Medulla oblongata (tissue), 1 donor: ENCODE results near the gene SERPINB6.
A peak's percentile ranks its signal among the peaks of the same experiment; 100 is the strongest.
"Not testable (repeated sequence)": the region's sequence is repeated elsewhere in the genome, so short reads cannot be mapped to it uniquely, and the experiment has no call there.

ENCODE experiments used
- DNase-seq: peaks from one replicate; pipeline ENCODE4 v3.0.0-alpha.2; 2015; ENCODE audit errors: extremely low spot score

Gene SERPINB6

DNA sequence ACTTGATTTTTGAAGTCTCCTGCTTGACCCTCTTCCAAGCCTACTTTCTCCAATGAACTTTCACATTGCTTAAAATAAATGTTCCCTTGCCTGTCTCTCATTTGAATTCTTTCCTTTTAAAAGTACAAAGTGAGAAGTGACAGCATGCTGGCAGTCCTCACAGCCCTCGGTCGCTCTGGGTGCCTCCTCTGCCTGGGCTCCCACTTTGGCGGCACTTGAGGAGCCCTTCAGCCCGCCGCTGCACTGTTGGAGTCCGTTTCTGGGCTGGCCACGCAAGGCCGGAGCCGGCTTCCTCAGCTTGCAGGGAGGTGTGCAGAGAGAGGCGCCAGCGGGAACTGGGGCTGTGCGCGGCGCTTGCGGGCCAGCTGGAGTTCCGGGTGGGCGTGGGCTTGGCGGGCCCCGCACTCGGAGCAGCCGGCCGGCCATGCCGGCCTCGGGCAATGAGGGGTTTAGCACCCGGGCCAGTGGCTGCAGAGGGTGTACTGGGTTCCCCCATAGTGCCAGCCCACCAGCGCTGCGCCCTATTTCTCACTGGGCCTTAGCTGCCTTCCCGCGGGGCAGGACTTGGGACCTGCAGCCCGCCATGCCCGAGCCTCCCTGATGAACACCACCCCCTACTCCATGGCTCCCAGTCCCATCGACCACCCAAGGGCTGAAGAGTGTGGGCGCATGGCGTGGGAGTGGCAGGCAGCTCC is 31.9 kb downstream of the SERPINB6 start:
- no peak for DNase-seq

DNA sequence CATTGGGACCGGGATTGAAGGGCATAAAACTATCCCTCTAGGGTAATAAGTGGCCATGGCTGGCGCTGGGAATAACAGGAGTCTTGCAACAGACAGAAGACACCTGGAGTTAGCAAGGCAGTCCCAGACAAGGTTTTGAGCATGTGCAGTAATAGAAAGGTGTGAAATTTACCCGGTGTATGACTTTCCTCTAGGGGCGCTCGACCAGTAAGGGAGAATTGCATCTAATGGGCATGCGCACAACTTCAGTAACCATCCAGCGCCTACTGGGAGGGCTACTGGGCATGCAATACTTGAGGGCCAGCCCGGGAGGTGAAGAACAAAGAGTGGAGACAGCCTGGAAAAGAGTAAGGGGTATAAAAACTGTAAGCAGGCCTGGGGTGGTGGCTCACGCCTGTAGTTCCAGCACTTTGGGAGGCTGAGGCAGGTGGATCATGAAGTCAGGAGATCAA is 32.7 kb downstream of the SERPINB6 start:
- no peak for DNase-seq

DNA sequence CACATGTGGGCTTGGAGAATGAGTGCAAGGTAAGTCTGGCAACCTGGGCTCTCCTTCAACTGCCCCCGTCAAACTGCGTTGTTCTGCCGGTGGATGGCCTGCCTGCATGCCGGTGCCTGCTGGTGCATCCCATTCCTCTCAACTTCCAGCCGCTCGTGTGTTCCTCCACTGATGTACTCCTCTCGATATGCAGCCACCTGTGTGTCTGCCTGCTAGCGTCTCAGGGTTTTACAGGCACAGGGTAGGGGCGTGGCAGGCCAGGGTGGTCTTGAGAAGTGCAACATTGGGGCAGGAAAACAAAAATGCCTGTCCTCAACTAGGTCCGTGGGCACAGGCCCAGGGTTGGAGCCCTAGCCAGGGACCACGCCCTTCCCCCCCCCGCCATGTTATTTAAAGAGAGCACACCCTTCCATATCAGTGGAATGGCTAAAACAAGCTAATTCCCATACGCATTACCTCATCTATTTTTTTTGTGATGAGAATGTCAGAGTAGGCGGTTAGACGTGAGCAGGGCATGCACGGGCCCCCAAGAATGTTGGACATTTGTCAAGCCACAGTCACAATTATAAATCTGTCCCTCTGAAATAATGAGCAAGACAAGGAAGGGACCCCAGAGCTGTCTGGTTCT is 33.2 kb downstream of the SERPINB6 start:
- no peak for DNase-seq

DNA sequence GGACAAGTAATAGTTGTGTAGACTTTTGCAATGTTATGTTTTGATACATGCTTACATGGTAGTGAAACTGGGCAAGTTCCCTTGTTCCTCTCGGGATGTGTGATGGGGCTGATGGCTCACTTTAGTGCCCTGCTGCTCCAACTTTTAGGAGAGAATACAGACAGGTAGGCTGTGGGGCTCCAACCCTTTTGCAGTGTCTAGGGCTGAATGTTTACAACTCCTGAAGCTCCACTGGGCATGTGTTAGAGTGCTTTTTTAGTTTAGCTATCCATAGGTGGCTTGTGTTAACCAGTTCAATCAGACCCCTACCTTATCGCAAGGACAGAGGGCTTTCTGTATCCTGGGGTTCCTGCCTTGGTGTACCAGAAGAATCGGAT is 33.8 kb downstream of the SERPINB6 start:
- no peak for DNase-seq

DNA sequence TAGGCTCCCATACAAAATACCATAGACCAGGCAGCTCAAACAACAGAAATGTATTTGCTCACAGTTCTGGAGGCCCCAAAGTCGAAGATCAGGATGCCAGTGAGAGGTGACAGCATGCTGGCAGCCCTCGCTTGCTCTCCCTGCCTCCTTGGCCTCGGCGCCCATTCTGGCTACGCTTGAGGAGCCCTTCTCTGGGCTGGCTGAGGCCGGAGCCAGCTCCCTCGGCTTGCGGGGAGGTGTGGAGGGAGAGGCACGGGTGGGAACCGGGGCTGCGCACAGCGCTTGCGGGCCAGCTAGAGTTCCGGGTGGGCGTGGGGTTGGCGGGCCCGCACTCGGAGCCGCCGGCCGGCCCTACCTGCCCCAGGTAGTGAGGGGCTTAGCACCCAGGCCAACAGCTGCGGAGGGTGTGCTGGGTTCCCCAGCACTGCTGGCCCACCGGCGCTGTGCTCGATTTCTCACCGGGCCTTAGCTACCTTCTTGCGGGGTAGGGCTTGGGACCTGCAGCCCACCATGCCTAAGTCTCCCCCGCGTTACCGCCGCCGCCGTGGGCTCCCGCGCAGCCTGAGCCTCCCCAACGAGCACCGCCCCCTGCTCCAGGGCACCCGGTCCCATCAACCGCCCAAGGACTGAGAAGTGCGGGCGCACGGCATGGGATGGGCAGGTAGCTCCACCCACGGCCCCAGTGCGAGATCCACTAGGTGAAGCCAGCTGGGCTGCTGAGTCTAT is 35.6 kb downstream of the SERPINB6 start:
- no peak for DNase-seq

DNA sequence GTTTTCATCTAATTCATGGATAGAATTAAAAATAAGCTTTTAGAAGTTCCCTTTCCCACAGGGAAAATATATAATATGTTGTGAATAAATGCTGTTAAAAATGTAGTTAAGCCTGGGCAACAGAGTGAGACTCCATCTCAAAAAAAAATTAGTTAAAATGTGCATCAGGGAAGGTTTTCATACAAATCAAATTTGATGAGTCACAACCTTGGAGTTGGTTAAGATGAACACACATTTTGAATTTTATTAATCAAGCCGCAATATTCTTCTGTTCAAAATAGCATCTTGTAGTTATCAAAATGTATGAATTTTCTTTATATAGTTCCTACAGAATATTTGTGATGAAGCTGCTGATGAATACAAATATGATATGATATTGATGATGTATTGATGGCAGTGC is 37.3 kb downstream of the SERPINB6 start:
- DNase-seq = no peak

DNA sequence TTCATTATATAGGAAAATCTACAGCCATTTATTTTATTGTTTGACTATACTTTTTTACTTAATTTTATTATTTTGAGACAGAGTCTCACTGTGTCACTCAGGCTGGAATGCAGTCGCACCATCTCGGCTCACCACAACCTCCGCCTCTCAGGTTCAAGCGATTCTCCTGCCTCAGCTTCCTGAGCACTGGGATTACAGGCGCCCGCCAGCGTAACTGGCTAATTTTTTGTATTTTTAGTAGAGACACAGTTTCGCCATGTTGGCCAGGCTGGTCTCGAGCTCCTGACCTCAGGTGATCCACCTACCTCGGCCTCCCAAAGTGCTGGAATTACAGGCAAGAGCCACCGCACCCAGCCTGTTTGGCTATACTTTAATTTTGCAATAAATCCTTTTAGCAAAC is 38.5 kb downstream of the SERPINB6 start:
- DNase-seq = not testable (repeated sequence)

DNA sequence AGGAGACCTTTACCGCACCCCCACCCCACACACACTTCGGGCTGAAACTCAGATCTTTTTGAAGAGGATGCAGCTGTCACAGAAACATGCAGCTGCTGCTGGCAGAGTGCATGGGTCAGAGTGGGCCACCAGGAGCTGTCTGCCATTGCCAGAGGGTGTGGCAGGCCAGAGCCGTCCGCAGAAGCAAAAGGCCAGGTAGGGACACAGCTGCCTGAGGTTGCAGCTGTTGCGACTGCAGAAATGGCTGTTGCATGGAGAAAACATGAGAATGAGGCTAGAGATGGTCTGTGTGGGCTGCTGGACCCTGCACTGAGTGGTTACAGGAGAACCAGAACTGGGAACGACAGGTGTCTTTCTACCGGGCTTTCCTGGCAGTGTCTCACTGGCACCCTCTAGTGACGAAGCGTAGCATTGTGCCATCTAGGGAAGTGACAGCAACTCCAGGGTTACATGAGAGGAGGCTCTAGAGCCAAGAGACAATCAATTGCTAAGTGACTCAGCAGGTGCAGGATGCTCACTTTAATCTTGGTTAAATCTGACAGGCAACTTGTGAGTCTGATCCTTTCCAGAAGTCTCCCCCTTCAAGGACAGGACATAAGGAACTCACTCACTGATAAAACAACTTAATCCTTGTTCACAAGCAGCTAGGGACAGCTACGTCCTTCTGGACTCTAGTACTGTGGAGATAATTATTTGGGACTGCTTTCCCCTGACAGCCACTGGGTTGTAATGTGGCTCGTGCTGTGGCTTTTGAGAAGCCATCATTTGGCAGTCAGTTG is 39.2 kb downstream of the SERPINB6 start:
- peak; percentile 93 for DNase-seq

DNA sequence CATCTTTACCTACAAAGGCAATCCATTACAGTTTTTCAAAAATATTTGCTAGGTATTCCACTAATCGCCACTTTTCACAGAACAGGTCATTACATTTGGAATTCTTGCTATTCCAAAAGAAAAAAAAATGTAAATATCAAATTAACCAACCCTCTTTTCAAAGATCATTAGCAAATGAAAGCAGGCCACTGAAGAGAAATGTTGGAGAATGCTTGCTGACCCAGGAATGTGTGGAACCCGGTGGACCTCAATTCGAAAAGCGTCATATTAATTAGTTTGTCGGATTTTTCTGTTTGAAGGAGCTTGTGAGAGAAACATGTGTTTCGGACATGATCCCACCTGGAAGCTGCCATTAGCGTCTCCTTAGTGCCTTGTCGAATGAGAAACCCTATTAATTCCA is 40.3 kb downstream of the SERPINB6 start:
- no peak for DNase-seq

DNA sequence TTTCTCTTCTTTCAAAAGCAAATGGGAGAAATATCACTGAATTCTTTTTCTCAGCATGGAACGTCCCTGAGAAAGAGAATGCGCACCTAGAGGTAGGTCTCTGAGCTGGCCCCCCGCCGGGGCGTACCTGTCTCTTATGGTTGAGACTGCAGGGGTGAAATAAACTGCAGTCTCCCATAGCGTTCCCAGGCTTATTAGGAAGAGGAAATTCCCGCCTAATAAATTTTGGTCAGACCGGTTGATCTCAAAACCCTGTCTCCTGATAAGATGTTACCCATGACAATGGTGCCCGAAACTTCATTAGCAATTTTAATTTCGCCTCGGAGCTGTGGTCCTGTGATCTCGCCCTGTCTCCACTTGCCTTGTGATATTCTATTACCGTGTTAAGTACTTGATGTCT is 43.4 kb downstream of the SERPINB6 start:
- not testable (repeated sequence) for DNase-seq

DNA sequence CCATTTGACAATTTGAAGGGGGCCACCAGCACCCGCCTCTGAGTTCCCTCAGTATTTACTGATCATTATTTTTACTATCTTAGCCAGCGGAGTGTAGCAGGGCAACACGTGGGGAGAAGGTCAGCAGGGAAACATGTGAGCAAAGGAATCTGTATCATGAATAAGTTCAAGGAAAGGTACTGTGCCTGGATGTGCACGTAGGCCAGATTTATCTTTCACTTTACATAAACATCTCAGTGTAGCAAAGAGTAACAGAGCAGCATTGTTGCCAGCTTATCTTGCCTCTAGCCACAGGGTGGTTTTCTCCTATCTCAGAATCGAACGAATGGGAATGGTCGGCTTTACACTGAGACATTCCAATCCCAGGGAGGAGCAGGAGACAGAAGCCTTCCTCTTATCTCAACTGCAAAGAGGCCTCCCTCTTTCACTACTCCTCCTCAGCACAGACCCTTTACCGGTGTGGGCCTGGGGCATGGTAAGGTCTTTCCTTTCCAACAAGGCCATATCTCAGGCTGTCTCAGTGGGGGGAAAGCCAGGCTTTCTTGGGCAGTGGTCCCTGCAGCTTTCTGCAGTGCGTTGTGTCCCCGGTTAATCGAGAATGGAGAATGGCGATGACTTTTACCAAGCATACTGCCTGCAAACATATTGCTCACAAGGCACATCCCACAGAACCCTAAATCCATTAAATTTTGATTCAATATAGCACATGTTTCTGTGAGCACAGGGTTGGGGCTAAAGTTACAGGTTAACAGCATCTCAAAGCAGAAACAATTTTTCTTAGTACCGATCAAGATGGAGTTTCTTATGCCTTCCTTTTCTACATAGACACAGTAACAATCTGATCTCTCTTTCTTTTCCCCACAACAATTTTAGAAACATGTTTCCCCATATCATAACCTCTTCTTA is 45.3 kb downstream of the SERPINB6 start:
- not testable (repeated sequence) for DNase-seq

DNA sequence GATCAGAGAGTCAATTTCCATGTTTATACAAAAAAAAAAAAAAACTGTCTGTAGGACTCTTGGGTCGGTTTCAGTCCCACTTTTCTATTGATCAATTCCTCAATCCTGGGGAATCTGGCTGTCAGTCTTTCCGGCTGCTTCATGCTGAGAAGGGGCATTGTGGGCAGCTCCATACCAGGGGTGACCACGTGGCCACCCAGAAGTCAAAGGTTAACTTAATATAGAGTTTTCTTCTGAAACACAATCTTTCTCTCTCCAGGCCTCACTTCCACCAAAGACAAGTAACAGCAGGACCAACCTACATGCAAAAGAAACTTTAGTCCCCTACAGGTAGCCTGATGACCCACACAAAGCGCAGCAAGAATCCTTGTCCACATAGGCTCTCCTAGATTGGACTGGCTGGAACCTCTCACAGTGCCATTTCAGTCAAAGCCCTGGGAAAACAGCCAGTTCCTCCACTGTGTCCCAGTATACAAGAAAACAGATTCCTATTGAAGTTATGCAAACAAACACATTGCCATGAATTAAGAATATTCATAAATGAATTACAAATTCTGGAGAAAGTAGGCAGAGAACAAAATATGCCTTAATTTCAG is 49.7 kb downstream of the SERPINB6 start:
- peak; percentile 72 for DNase-seq

DNA sequence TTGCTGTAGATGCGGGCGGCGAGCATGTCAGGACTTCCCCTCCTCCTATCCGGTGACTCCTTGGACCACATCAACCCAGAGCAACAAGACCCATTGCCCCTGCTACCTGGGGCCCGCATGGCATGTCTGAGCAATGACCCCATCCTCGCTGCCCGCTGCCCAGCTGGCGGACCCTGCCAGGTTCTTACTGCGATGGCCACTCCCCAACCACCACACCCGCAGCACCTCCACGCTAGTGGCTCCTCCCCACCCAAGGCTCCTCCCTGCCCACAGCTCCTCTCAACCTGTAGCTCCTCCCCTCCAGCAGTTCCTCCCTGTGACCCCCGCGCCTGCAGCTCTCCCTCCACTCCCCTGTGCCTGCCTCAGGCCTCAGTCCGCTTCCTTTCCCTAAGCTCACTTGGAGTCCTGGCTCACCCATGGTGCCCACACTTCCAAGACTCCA is 50.7 kb downstream of the SERPINB6 start:
- no peak for DNase-seq

DNA sequence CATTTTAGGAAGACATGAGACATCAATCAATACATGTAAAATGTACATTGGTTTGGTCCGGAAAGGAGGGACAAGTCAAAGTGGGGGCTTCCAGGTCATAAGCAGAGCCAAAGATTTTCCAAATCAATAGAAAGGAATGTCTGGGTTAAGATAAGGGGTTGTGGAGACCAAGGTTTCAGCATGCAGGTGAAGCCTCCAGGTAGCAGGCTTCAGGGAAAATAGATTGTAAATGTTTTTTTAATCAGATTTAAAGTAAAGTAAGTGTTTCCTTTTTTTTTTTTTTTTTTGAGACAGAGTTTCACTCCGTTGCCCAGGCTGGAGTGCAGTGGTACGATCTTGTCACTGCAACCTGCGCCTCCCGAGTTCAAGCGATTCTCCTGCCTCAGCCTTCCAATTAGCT is 51.5 kb downstream of the SERPINB6 start:
- no peak for DNase-seq

DNA sequence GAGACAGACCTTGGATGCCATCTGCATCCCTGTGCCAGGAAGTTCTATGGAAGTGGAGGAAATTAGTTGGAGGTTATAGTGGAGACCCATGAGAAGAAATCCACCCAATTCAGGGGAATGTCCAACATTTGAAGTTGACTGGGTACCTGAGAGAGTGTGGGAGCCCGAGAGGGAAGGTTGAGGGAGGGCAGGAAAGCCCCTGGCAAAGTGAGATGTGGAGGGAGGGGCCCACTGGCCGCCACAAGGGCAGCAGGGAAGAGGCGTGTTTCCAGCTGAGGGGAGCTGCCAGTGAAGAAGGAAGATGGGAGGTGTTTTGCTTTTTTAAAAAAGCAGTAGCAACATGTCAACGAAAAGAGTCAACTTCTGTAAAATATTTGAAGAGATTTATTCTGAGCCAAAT is 52.0 kb downstream of the SERPINB6 start:
- no peak for DNase-seq

DNA sequence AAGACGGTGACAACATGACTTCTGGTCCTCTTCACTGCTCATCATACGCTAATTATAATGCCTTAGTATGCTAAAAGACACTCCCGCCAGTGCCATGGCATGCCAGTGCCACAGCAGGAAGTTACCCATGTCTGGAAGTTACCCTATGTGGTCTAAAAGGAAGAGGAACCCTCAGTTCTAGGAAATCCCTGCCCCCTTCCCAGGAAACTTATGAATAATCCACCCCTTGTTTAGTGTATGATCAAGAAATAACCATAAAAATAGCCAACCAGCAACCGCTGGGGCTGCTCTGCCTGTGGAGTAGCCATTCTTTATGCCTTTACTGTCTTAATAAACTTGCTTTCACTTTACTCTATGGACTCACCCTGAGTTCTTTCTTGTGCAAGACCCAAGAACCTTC is 52.4 kb downstream of the SERPINB6 start:
- no peak for DNase-seq

DNA sequence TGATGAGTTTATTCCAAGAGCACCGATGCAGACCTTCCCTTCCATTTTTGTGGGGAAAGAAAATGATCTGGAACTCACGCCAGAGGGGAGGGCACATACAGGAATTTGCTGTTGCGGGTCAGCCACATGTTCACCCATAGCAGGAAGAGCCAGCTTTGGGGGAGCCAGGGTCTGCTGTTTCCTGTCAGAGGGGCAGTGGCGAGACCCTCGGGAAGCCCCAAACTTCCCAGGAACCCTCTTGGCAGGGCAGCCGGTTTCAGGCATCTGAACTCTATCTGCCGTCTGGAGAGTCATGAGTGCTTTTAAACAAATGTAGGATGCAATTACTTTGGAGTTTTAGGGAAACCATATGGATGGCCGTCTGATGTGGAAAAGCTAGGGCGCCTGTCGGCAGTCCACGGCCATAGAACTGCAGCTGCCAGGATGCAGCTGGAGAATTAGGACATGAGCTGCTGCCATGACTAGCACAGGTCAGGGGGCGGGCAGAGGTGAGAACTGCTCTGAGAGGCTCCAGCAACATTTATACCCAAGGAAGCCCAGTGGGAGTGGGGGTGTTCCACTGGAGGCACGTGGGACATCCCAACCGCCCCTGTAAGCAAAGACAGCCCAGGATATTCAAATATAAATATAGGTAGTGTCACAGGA is 53.4 kb downstream of the SERPINB6 start:
- no peak for DNase-seq

DNA sequence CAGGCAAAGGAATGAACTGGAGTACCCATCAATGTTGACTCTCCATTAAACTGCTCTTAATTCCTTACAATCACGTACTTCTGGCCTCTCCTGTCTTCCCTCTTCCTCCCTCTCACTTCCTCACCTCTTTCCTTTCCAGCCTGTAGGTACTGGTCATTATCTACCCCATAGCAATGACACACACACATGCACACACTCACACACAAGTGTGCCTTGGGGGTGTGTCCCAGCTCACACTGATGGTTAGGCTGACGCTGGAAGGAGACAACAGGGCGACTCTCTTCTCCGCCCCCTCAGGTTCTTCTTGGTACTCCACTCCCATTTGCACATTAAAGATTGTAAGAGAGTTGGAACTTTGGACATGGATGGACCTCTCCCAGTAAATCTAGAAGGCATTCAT is 54.3 kb downstream of the SERPINB6 start:
- DNase-seq = no peak

DNA sequence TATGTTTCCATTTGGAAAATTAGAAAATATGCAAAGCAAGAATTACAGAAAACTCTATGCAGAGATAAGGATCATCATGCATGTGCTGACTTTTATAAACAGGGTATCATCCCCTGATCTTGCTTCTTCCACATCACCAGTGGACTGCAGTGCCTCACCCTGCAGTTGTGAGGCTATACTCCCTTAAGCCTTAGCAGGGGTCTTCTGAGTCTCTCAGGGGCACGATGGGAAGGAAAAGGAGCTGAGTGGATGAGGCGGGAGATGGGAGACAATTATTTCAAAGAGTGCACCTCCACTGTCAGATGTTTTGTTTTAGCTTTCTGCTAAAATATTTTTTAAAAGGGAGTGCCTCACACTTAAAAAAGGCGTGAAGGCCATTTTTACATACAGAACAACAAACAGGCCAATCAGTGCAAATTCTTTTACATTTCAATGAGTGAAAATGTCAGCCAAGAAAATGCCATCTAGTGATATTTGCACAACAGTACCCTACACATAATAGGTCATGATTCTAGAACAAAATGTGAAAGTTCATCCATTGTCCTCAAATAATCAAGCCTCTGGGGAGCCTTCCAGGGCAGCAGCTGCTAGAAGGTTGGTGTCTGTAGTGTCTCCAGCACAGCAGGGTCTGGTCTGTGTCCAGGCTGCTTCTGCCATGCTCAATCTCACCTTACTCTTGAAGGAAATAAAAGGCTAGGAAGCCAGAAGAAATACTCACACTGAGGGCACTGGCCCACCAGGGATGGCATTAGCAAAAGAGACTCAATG is 55.0 kb downstream of the SERPINB6 start:
- DNase-seq = peak; percentile 60
